ENCODE results near the gene FAM149B1.

FAM149B1 gene

GRCh38 chr10:73293461-73293860 lies 125.5 kb downstream of the FAM149B1 start:
- no peak for DNase-seq

All from stimulated activated CD4-positive, alpha-beta T cell treated with anti-CD3 and anti-CD28 coated beads, Interleukin-4, amount 100 ng/mL, for 1 hour (primary cell).